Neutrophil (primary cell): ENCODE results near the gene OR2AG1.
A peak's percentile ranks its signal among the peaks of the same experiment; 100 is the strongest.

Experiments used
- H3K27ac ChIP-seq: fragments of 200-600 bp; sonication (generic); 2 replicates; pipeline ENCODE4 v1.5.1; 2016; ENCODE audit warnings: mild to moderate bottlenecking, moderate library complexity
- H3K27me3 ChIP-seq: fragments of 200-600 bp; sonication (generic); 2 replicates; pipeline ENCODE4 v1.6.0; 2016; ENCODE audit warnings: mild to moderate bottlenecking
- H3K36me3 ChIP-seq: fragments of 200-600 bp; sonication (generic); 2 replicates; pipeline ENCODE4 v1.5.1; 2017
- H3K4me1 ChIP-seq, 2 experiments: fragments of 200-600 bp in 1 of 2; sonication (generic) in 1 of 2; 1 replicate in 1 of 2; 2 replicates in 1 of 2; pipeline versions ENCODE4 v1.5.1 to v1.6.1; 2013 to 2016; ENCODE audit warnings: low read depth in 1 of 2, low read length in 1 of 2, mild to moderate bottlenecking in 1 of 2, moderate library complexity in 1 of 2; ENCODE audit not compliant: control insufficient read depth in 1 of 2, insufficient read depth in 1 of 2
- H3K4me3 ChIP-seq, 2 experiments: fragments of 200-600 bp in 1 of 2; sonication (generic) in 1 of 2; 1 replicate in 1 of 2; 2 replicates in 1 of 2; pipeline ENCODE4 v1.5.1; 2013 to 2016; ENCODE audit warnings: low read depth in 1 of 2, low read length in 1 of 2, mild to moderate bottlenecking in 1 of 2, moderate library complexity in 1 of 2
- H3K9me3 ChIP-seq: fragments of 200-600 bp; sonication (generic); 2 replicates; pipeline ENCODE4 v1.5.1; 2016
- TF ChIP-seq, protein P1 (sequence below): fragments of 200-600 bp; sonication (generic); IDR thresholded peaks from 2 replicates; pipeline ENCODE4 v1.5.1; 2016; ENCODE audit warnings: antibody characterized with exemption

OR2AG1 gene

DNA sequence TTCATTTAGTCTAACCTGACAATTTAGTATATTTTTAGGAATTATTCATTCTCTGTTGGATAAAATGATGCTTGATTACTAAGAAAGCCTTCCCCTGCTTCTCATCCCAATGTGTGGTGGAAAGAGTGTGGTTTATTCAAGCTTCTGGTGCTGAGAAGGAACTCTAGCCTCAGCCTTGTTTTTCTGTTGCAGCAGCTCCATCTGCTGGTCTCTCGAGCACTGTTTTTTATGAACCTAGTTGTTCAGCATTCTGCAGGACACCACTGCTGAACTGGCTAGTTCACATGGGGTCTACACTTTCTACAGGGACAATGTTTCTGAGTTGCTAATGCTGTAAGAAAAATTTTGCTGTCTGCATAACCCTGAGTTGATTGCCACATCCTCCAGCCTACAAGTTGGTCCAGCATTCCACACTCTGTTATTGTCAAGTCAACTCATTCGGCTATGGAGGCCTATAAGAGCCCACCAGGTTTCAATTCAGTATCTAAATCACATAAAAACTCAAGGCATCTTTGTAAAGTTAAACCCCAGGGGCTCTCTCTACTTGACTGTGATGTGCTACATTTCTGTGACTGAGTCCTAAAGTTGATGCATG, 25.4 kb upstream of the OR2AG1 start:
- Histone ChIP-seq H3K4me3 (no peak overlapping the region), H3K9me3 (no peaks in the 10 kb centered on the region), H3K27ac (no peak overlapping the region), H3K4me1 (no peaks in the 10 kb centered on the region), H3K27me3 (no peaks in the 10 kb centered on the region), H3K36me3 (no peaks in the 10 kb centered on the region)
- TF ChIP-seq, protein P1, sequence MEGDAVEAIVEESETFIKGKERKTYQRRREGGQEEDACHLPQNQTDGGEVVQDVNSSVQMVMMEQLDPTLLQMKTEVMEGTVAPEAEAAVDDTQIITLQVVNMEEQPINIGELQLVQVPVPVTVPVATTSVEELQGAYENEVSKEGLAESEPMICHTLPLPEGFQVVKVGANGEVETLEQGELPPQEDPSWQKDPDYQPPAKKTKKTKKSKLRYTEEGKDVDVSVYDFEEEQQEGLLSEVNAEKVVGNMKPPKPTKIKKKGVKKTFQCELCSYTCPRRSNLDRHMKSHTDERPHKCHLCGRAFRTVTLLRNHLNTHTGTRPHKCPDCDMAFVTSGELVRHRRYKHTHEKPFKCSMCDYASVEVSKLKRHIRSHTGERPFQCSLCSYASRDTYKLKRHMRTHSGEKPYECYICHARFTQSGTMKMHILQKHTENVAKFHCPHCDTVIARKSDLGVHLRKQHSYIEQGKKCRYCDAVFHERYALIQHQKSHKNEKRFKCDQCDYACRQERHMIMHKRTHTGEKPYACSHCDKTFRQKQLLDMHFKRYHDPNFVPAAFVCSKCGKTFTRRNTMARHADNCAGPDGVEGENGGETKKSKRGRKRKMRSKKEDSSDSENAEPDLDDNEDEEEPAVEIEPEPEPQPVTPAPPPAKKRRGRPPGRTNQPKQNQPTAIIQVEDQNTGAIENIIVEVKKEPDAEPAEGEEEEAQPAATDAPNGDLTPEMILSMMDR: peak; percentile 34

DNA sequence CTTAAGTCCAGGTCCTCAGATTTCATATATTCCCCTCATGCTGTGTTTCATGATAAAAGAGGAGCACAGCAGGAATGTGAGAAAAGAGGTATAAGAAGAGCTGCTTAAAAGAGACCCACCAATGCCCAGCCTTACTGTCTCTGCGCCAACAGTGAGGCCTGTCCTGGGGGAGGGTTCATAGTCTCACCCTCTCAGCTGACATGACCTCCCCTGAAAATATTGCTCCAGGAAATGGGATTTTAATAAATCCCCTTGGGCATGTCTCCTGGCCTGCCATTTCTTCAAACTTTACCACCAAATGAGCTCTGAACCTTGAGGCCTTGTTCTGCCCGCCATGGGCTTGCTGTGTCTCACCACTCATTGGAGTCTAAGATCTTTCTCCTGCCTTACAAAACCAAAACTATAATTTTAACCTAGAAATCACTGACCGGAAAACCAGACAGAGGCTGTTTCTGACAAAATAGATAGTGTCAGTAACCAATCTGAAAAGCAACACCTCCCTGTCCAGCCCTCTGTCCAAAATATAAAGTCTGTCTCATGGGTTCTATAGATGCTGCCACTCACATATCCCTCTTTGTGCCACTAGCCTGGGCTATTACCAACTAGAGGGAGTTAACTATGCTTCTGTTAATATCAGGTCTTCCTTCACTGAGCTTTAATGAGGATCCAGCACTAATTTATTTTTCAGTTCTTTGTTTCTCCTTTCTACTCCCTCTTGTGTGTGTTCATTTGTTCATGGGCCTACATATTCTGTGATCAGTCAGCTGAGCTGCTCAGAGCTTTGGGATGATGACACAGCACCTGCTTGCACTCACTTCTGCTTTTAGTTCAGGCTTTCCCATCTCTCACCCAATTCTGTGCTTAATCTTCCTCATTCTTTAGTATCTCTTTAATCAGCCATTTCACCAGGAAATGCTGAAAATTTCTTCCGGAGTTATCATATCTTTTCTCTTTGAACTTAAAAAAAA, 10.6 kb upstream of the OR2AG1 start, which contains the start of gene OR2AG2:
TSS of gene OR2AG2 (minus strand) at position 51 of the 968 bp plus-strand sequence. CDS start 3,019 bp downstream, outside the sequence.
- Histone ChIP-seq H3K9me3 (no peaks in the 10 kb centered on the region), H3K36me3 (no peaks in the 10 kb centered on the region), H3K4me3 (no peak within 1 kb of the TSS), H3K4me1 (no peaks in the 10 kb centered on the region), H3K27ac (peak within 1 kb of the TSS; percentile 24), H3K27me3 (no peaks in the 10 kb centered on the region)
- TF ChIP-seq, protein P1: no peak

- Histone ChIP-seq H3K27me3 (no peaks in the 10 kb centered on the region), H3K9me3 (no peaks in the 10 kb centered on the region), H3K27ac (no peak overlapping the region), H3K36me3 (no peaks in the 10 kb centered on the region), H3K4me1 (no peaks in the 10 kb centered on the region), H3K4me3 (no peak overlapping the region)
- TF ChIP-seq, protein P1: no peak
Observed at GRCh38 chr11:6778518-6778917, 4.3 kb upstream of the OR2AG1 start.

DNA sequence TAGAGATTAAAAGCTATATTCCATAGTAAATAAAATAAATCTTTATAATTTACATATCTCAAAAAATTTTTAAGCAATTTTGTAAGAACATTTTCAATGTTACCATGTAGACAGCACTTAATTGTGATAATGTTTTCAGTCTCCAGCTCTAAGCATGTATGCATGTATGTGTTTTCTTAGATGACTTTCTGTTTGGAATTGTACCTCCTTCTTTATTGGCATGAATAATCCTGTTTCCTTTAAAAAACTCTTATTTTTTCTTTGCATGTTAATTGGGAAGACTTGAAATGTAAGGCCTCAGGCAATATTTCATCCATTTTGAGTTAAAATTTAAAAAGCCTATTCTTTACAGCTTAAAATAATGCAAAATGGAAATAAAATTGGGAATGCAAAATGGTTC, 2.0 kb upstream of the OR2AG1 start:
- TF ChIP-seq, protein P1: no peak
- Histone ChIP-seq H3K36me3 (no peaks in the 10 kb centered on the region), H3K27me3 (no peaks in the 10 kb centered on the region), H3K4me3 (no peak overlapping the region), H3K4me1 (no peaks in the 10 kb centered on the region), H3K27ac (no peak overlapping the region), H3K9me3 (no peaks in the 10 kb centered on the region)

GRCh38 chr11:6790546-6790945, 7.7 kb downstream of the OR2AG1 start:
- TF ChIP-seq, protein P1: no peak
- H3K4me3 ChIP-seq: no peak overlapping the region
- no peaks in the 10 kb centered on the region for H3K9me3 ChIP-seq
- H3K4me1 ChIP-seq: no peaks in the 10 kb centered on the region
- no peaks in the 10 kb centered on the region for H3K36me3 ChIP-seq
- no peaks in the 10 kb centered on the region for H3K27me3 ChIP-seq
- no peak overlapping the region for H3K27ac ChIP-seq
